GM12865 (cell line): ENCODE results near the gene TOMM7.

Source experiments
- DNase-seq: peaks from one replicate; pipeline ENCODE4 v3.0.0; 2010; ENCODE audit warnings: low read depth
- H3K4me3 ChIP-seq: 2 replicates; pipeline ENCODE4 v1.5.1; 2011; ENCODE audit warnings: mild to moderate bottlenecking, low read depth, low read length, control low read depth
- CTCF ChIP-seq: IDR thresholded peaks from 2 replicates; pipeline ENCODE4 v1.5.1; 2011; ENCODE audit warnings: low read length, control low read depth, low read depth, inconsistent platforms; ENCODE audit not compliant: insufficient read depth; ENCODE audit errors: missing control alignments

TOMM7 gene

GRCh38 chr7:22822486-22823141, at the start of gene TOMM7:
Gene TOMM7, minus strand, starts transcription at chr7:22822849. Its CDS starts 70 bp downstream, at chr7:22822779.
- peak within 1 kb of the TSS; percentile 91 for H3K4me3 ChIP-seq
- TF ChIP-seq CTCF = no peak
- DNase-seq = peak; percentile 99

GRCh38 chr7:22872096-22872807, 49.6 kb upstream of the TOMM7 start:
- peak overlapping the region; percentile 33 for H3K4me3 ChIP-seq
- no peak for TF ChIP-seq CTCF
- peak; percentile 79 for DNase-seq

- no peak overlapping the region for H3K4me3 ChIP-seq
- TF ChIP-seq CTCF = no peak
These were observed 49.0 kb upstream of the TOMM7 start for GRCh38 chr7:22871661-22872060.

GRCh38 chr7:22868509-22868908, 45.9 kb upstream of the TOMM7 start:
- H3K4me3 ChIP-seq = no peak overlapping the region
- no peak for DNase-seq
- no peak for TF ChIP-seq CTCF

More at GRCh38 chr7:22871661-22872060, 49.0 kb upstream of the TOMM7 start:
- no peak for DNase-seq

- DNase-seq = peak; percentile 26
- H3K4me3 ChIP-seq = no peak overlapping the region
- no peak for TF ChIP-seq CTCF
These were observed 44.9 kb upstream of the TOMM7 start for GRCh38 chr7:22867589-22867988.

- no peak for TF ChIP-seq CTCF
- no peak overlapping the region for H3K4me3 ChIP-seq
- DNase-seq = no peak
These were observed 44.4 kb upstream of the TOMM7 start for GRCh38 chr7:22867003-22867402.
